Activated CD4-positive, alpha-beta T cell treated with anti-CD3 and anti-CD28 coated beads, Interleukin-2, amount 50 U/mL, for 16 hours (primary cell): ENCODE data around the gene FGFR3.
A peak's percentile ranks its signal among the peaks of the same experiment; 100 is the strongest.
"Not testable (repeated sequence)": the region's sequence is repeated elsewhere in the genome, so short reads cannot be mapped to it uniquely, and the experiment has no call there.

ENCODE experiments used
- DNase-seq: peaks from one replicate; pipeline ENCODE4 v3.0.0-alpha.2; 2020

FGFR3 gene

DNA sequence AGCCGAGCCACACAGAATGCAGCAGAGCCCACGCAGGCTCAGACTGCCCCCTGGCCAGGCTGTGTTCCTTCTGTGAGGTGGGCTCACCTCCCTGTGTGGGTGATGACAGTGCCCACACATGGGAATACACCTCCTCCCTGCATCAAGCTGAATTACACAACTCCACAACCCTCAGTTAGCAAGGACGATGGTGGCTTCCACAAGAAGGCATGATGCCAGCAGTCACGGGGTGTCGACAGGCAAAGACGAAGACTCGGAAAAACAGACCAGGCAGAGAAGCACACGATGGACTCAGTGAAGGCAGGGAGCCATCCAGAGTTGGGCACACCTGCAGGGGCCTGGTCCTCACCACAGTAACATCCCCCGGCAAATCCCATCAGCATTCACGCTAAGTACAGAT, 50.8 kb downstream of the FGFR3 start:
- no peak for DNase-seq

DNA sequence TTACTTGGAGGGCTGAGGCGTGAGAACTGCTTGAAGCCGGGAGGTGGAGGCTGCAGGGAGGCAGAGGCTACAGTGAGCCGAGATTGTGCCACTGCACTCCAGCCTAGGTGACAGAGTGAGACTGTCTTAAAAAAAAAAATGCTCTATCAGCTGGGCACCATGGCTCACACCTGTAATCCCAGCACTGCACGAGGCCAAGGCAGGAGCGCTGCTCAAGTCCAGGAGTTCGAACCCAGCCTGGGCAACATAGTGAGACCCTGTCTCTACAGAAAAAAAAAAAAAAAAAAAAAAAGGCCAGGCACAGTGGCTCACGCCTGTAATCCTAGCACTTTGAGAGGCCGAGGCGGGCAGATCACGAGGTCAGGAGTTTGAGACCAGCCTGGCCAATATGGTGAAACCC, 51.5 kb downstream of the FGFR3 start:
- DNase-seq = not testable (repeated sequence)

DNA sequence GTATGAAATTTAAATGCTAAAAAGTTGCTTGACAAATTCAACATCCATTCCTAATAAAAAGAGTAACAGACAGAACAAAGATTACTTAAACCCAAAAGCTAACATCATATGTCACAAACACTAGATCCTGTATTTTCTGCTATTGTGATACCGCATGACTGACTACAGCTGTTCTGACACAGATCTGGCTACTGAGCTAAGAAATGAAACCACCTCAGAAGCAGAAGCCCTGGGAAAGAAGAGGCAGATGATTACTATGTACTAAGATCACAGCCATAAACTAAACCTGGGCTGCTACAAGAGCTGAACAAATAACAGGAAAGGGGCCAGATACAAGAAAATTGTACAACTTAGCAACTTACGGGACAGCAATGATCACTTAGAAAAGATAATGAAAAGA, 53.5 kb downstream of the FGFR3 start:
- no peak for DNase-seq

DNA sequence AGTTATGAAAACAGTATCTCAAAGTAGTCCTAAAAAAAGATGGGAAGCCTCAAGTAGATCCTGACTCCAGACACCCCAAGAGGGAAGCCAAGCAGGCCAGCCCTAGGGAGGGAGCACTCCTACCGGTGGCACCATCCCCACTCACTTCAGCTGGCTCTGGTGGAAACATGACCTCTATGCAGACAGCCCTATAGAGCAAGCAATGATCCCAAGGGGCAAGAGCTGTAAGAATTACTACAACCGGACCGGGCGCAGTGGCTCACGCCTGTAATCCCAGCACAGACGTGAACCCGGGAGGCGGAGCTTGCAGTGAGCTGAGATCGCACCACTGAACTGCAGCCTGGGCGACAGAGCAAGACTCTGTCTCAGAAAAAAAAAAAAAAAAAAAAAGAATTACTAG, 57.2 kb downstream of the FGFR3 start:
- no peak for DNase-seq

DNA sequence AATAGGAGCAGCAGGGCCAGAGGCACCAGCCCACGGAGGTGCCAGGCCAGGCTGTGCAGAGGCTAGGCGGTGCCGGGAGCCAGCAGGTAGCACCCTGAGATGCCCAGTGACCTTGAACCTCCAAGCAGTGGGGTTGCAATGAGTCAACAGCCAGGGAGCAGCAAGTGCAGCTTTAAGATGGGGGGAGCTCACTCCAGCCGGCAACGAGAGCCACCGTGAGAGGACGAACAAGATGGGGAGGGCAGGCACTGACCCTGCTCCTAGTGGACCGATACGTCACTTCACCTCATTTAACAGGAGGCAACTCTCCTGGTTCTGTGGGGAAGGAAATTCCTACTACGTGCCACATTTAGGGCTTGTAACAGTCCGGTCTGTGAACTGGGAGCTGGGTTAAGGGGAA, 58.1 kb downstream of the FGFR3 start:
- no peak for DNase-seq

DNA sequence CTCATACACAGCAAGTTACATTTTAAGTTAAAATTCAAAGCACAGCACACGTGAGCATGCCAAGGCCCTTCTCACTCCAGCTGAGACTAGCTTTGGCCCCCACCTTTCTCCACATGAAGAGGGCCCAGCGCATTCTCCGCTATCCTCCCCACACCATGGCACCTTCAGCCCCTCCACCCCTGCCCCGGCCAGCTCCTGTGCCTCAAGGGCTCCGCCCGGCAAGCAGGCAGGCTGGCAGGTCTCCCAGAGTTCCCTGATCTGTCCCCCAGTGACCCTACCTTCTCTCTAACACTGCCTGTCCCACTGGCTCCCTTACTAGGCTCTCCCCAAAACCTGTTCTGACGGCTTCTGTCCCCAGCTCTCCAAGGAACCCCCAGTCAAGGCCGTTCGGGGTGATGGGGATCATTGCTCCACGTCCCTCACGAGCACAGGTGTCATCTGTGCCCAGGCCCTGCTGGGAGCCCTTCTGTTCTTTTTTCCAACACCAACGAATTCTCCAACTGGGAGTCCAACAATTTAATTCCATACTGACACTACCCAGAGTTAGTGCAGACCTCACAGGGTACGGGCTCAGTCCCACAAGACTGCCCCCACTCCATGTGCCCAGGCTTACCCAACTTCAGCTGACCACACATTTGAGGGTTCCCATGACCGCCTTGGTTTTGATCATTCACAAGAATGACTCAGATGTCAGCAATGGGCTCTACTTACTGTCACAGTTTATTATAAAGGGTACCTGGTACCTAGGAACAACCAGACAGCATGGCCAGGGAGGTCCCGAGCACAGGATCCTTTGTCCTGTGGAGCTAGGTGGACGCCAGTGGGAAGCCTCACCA, 58.7 kb downstream of the FGFR3 start:
- no peak for DNase-seq

DNA sequence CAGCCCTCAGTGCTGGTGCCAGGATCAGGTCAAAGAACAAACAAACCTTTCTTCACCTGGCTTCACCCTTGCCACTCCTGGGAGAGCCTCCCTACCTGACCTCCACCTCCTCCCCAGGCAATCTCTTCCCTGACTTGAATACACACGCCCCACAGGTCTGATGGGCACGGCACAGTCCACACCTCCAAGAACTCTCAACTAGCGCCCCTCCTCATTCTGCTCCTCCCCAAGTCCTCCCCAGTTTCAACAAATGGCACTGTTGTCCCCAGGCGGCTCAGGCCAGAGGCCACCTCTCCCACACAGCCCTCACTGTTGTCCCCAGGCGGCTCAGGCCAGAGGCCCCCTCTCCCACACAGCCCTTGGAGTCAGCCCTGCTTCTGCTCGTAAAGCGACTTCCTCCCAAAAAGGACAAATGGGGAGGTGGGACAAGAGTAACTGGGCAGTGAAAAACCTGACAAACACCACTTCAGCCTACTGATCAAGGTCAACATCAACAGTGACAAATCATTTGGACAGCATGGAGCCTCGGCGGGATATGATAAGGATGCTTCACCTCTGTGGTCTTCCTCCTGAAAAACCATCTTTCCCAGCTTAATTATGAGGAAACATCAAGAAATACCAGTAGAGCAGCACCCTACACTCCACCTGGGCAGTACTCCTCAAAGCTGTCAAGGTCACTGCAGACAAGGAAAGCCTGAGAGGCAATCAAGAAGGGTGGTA, 60.0 kb downstream of the FGFR3 start:
- DNase-seq = no peak

DNA sequence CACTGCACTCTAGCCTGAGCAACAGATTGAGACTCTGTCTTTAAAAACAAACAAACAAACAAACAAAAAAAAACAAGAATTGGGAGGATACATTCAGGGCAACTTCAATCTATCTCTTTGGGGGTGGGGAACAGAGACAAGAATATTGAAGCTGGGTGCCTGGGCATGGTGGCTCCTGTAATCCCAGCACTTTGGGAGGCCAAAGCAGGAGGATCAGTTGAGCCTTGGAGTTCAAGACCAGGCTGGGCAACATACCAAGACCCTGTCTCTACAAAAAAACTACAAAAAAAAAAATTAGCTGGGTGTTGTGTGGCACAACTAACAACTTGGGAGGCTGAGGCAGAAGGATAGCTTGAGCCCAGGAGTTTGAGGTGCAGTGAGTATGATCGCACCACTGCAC, 61.7 kb downstream of the FGFR3 start:
- no peak for DNase-seq

DNA sequence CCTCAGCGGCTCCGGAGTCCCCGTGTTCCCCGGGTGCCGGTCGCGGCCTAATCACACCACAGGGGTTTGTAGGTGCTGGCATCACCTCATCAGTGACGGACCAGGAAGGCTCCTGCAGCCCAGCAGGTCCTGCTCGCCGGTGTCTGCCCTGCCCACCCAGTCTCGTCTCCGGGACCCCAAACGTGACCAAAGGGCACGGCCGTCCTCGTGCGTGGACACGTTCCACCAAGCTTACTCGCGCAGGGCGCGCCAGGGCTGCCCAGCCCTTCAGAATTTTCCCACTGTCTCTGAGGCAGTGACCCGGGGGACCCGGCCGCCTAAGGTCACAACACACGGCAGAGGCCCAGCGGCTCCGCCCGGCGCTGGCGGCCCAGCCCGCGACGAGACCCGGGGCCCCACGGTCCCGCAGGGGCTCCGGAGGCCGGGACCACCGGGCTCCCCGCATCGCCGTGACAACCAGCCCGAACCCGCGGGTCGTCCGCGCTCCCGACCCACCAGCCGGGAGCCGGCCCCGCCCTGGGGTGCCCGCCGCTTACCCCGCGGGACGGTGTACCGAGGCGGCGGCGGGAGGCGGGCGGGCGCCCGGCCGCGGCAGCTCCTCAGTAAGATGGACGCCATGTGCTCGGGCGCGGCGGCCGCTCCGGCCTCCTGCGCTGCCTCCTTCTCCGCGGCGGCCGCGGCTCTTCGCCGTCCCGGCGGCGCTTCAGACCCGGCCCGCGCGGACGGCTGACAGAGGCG, 62.4 kb downstream of the FGFR3 start:
- peak; percentile 27 for DNase-seq

DNA sequence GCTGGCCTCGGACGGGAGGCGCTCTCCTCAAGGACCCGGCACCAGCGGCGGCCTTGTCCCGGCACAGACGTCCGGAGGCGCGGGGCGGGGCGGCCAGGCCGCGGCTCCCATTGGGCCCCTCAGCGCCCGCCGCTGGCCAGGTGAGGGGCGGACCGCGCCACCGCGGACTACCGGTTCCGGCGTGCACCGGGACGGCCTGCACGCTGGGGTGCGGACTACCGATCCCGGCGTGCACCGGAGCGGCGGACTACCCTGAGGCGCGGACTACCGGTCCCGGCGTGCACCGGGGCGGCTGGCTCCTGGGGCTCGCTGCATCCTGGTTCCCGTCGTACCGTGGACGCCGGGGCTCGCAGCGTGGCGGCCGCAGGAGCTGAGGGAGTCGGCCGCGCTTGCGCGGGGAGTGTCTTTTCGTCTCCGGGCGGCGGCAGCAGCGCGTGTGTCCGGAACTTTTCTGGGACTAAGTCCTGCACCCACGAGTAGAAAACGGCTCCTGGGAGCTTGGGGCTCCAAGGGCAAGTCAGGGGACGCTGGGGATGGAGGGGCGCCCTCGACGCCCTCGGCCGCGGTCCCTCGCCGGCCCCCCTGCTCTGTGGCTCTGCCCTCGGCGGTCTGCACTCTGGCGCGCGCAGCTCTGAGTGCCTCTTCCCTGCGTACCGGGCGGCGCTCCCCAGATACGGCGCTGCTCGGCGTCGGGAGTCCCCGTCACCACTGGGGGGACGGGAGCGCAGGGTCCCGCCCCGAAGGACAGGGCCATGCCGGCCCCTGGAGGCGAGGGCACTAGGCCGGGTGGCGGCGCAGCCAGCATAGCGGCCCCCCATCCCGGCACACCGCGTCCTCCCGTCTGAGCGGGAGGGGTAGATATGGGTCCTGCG, 63.2 kb downstream of the FGFR3 start, which contains the start of gene LETM1:
Gene LETM1, minus strand, starts transcription at position 86 of the 872 bp plus-strand sequence. CDS start 206 bp downstream, outside the sequence.
- peak; percentile 97 for DNase-seq

DNA sequence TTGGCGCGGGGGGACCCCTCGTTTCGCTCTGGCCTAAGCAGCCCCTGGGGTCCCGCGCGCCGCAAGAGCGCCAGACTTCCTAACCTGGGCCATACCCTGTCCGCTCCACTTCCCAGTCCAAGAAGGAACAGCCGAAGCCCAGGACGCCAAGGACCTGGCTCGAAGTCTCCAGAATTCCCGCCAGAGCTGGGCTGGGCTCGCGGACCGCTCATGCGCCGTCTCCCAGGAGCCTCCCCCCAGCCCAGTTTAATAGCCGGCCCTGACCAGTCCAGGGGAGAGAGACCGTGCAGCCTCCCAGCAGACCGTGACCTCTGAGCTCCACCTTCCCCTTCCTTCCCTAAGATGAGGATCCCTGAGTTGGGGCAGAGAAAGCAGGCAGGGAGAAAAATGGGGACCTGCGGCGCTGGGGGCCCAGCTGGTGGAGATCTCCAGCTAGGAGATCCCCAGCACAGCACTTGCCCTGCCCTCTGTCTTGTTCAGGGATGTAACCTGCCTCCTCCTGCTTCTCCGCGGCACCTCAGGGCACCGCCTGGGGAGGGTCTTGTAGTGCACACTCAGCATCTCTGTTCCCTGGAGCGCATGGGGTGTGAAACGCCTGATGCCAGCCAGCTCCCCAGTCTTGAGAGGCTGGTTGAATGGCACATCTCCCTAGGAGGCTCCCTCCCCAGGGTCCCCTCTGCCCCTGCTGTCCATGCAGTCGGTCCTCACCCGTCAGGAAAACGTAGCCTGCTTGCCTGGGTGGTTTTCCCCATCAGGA, 64.0 kb downstream of the FGFR3 start:
- DNase-seq = no peak

DNA sequence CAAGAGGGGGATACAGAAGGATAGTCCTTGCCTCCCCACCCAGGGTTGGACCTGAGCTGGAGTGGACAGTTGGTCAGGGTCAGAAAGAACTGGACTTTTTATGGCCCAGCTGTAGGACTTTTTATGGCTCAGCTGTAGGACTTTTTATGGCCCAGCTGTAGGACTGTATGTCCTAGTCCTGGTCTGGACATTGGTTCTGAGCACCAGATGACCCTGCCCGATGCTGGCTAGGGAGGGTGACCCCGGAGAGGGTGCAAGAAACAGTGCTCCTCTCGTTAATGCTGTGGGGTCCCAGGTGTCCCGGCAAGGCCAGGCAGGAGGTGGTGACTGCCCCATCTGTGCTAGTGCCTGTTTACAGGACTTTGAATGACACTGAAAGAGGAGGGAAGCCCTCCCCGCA, 64.8 kb downstream of the FGFR3 start:
- DNase-seq = no peak
